Measurements from ENCODE around the gene ADAT3.

- TF ChIP-seq CTCF (IDR thresholded peaks at IDR 0.05) = no peak
- TF ChIP-seq EZH2 (IDR thresholded peaks at IDR 0.05) = no peak
Observed at GRCh38 chr19:1918975-1919374, 13.8 kb downstream of the ADAT3 start.
